SK-N-SH (cell line): ENCODE data around the gene EEF2K.

Source experiments
- POLR2AphosphoS5 ChIP-seq: IDR thresholded peaks from 2 replicates; pipeline ENCODE4 v1.6.1; 2012; ENCODE audit warnings: low read depth, low read length
- RFX5 ChIP-seq: IDR thresholded peaks from 2 replicates; pipeline ENCODE4 v1.6.1; 2012; ENCODE audit warnings: mild to moderate bottlenecking, improper control_type of control experiment, low read length
- SIN3A ChIP-seq: IDR thresholded peaks from 2 replicates; pipeline ENCODE4 v1.6.1; 2012; ENCODE audit warnings: low read depth, mild to moderate bottlenecking, low read length, moderate library complexity, borderline replicate concordance
- TCF12 ChIP-seq: IDR thresholded peaks from 2 replicates; pipeline ENCODE4 v1.4.0; 2012
- YY1 ChIP-seq: IDR thresholded peaks from 2 replicates; pipeline ENCODE4 v1.4.0; 2012; ENCODE audit warnings: low read depth, mild to moderate bottlenecking
- TF ChIP-seq, protein P1 (sequence below): IDR thresholded peaks from 2 replicates; pipeline ENCODE4 v1.4.0; 2012; ENCODE audit warnings: low read depth
- TF ChIP-seq, protein P2 (sequence below): fragments of 200-600 bp; sonication (generic); IDR thresholded peaks from 2 replicates; pipeline ENCODE4 v1.6.1; 2017; ENCODE audit warnings: antibody characterized with exemption, mild to moderate bottlenecking, moderate library complexity
- TF ChIP-seq, protein P3 (sequence below): IDR thresholded peaks from 2 replicates; pipeline ENCODE4; 2012
- TF ChIP-seq, protein P4 (sequence below): IDR thresholded peaks from 2 replicates; pipeline ENCODE4 v1.6.1; 2012; ENCODE audit warnings: mild to moderate bottlenecking, low read depth, low read length, moderate library complexity

DNA sequence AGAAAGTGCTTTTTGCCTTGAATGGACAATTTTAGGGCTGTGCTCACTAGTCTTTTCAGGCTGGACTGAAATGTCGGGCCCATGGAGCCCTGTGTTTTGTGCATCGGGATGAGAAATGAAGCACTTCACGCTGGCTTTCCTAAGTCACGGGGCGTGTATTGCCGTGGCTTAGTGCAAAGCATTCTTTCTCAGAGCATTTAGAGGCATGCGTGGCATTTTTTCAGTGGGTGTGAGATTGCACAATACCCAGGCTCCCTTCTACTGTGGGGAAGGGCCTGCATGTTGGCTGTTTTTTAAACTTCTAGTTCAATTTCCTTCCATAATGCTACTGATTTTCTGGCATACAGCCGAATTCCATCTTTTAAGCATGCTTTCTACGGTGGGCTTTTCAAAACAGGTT is 78.6 kb downstream of the EEF2K start:
- TF ChIP-seq RFX5 (no peak), TCF12 (no peak), SIN3A (no peak), YY1 (no peak), POLR2AphosphoS5 (no peak)
- TF ChIP-seq, protein P1, sequence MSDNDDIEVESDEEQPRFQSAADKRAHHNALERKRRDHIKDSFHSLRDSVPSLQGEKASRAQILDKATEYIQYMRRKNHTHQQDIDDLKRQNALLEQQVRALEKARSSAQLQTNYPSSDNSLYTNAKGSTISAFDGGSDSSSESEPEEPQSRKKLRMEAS, result no peak
- TF ChIP-seq, protein P2, sequence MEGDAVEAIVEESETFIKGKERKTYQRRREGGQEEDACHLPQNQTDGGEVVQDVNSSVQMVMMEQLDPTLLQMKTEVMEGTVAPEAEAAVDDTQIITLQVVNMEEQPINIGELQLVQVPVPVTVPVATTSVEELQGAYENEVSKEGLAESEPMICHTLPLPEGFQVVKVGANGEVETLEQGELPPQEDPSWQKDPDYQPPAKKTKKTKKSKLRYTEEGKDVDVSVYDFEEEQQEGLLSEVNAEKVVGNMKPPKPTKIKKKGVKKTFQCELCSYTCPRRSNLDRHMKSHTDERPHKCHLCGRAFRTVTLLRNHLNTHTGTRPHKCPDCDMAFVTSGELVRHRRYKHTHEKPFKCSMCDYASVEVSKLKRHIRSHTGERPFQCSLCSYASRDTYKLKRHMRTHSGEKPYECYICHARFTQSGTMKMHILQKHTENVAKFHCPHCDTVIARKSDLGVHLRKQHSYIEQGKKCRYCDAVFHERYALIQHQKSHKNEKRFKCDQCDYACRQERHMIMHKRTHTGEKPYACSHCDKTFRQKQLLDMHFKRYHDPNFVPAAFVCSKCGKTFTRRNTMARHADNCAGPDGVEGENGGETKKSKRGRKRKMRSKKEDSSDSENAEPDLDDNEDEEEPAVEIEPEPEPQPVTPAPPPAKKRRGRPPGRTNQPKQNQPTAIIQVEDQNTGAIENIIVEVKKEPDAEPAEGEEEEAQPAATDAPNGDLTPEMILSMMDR, result no peak
- TF ChIP-seq, protein P3, sequence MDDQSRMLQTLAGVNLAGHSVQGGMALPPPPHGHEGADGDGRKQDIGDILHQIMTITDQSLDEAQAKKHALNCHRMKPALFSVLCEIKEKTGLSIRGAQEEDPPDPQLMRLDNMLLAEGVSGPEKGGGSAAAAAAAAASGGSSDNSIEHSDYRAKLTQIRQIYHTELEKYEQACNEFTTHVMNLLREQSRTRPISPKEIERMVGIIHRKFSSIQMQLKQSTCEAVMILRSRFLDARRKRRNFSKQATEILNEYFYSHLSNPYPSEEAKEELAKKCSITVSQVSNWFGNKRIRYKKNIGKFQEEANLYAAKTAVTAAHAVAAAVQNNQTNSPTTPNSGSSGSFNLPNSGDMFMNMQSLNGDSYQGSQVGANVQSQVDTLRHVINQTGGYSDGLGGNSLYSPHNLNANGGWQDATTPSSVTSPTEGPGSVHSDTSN, result no peak
- TF ChIP-seq, protein P4, sequence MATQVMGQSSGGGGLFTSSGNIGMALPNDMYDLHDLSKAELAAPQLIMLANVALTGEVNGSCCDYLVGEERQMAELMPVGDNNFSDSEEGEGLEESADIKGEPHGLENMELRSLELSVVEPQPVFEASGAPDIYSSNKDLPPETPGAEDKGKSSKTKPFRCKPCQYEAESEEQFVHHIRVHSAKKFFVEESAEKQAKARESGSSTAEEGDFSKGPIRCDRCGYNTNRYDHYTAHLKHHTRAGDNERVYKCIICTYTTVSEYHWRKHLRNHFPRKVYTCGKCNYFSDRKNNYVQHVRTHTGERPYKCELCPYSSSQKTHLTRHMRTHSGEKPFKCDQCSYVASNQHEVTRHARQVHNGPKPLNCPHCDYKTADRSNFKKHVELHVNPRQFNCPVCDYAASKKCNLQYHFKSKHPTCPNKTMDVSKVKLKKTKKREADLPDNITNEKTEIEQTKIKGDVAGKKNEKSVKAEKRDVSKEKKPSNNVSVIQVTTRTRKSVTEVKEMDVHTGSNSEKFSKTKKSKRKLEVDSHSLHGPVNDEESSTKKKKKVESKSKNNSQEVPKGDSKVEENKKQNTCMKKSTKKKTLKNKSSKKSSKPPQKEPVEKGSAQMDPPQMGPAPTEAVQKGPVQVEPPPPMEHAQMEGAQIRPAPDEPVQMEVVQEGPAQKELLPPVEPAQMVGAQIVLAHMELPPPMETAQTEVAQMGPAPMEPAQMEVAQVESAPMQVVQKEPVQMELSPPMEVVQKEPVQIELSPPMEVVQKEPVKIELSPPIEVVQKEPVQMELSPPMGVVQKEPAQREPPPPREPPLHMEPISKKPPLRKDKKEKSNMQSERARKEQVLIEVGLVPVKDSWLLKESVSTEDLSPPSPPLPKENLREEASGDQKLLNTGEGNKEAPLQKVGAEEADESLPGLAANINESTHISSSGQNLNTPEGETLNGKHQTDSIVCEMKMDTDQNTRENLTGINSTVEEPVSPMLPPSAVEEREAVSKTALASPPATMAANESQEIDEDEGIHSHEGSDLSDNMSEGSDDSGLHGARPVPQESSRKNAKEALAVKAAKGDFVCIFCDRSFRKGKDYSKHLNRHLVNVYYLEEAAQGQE, result no peak
